Adipose tissue (tissue), 3 donors: Measurements from ENCODE around the gene REV3L. TPM values are rescaled to one million over a fixed set of nuclear protein-coding genes. Genes with fewer than 3 reads are reported as not detected.
"Not testable (repeated sequence)": the region's sequence is repeated elsewhere in the genome, so short reads cannot be mapped to it uniquely, and the experiment has no call there.

Experiments
- H3K27ac ChIP-seq: one replicate; pipeline ENCODE4 v1.5.1; 2013; ENCODE audit warnings: low read depth, low read length
- WGBS, 3 donors: extraction: QIAGEN DNeasy Blood & Tissue Kit; methylation state at CpG; one replicate each; pipeline ENCODE4 v1.1.7; 2013; 5-methylcytosine and 5-hydroxymethylcytosine counted together
- polyA plus RNA-seq, 3 donors: library from polyadenylated mRNA; stranded (reverse); fragments of 200-250 nt; gene quantifications; one replicate each; pipeline ENCODE4 v1.2.3, GENCODE V29; 2013
- donor health status: healthy with polysubstance abuse.
- donor health status: Bipolar disorder and iron deficiency.
- donor health status: healthy.

REV3L gene
- polyA plus RNA-seq, 3 donors, result 5.1 to 21.7 (median 16.4) TPM

DNA sequence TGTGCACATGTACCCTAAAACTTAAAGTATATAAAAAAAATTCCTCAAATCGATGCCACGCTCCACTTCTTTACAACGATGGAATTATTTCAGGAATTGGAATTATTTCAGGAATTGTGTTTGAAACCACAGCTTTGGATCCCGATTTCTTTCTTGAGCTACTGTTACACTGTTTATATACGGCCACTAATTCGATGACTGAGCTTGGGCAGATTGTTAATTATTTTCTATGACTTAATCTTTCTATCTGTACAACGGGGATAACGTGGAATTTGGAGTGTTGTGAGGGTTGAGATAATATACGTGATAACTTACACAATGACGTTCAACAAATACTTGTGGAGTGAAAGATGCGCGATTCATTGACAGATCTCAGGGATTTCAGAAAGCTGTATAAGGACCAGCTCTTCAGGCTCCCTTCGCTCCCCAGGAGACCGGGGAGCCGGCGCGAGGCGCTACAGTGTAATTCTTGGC lies 224.4 kb downstream of the REV3L start:
- WGBS, 3 donors, result 12 to 18% (median 16%) methylated on average over 18 of the region's 18 CpGs
- no peak overlapping the region for H3K27ac ChIP-seq

- H3K27ac ChIP-seq, result no peak overlapping the region
- WGBS, 3 donors, result 91 to 94% (median 93%) methylated on average over 13 of the region's 13 CpGs
Observed at GRCh38 chr6:111258010-111258409, 225.0 kb downstream of the REV3L start.

- H3K27ac ChIP-seq, result no peak overlapping the region
Observed at GRCh38 chr6:111256646-111257045, 226.4 kb downstream of the REV3L start.

- 5 to 73% (median 32%) methylated on average over 2 of the region's 2 CpGs for WGBS, 3 donors
- H3K27ac ChIP-seq, result not testable (repeated sequence)
Observed at GRCh38 chr6:111255838-111256237, 227.2 kb downstream of the REV3L start.

GRCh38 chr6:111254779-111255166 lies 228.2 kb downstream of the REV3L start:
- no peak overlapping the region for H3K27ac ChIP-seq
- WGBS, 3 donors, result 90 to 94% (median 90%) methylated on average over 6 of the region's 6 CpGs

DNA sequence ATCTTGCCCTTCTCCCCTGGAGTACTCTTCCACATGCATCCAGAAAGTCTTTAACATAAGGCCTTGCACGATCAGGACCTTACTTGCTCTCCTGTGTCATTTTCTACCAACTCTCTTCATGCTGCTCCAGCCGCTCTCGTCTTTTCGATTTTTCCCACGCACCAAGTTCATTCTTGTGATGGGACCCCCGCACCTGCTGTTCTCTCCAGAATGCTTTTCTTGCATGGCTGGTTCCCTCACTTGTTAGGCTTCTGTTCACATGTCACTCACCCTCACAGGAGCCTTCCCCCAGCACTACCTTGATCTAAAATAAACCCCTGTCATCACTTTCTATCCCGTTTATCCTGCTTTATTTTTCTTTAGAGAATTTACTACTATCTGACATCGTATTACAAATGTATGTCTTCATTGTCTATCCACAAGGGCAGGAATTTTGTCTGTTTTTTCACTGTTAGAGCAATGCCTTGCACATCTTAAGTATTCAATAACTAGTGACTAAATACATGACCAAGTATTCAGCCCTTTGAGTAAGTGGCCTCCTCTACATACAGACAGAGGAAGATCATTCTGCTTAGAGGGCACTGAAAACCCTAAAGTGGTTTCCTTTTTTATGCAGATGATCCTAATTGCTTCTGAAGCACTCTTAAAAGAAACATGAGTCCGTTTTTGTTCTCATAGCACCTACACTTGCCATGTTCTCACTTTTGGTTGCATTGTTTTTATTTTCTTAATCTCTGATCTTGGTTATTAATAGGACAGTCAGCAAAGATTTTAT lies 228.8 kb downstream of the REV3L start:
- no peak overlapping the region for H3K27ac ChIP-seq
- 75 to 82% (median 80%) methylated on average over 9 of the region's 9 CpGs for WGBS, 3 donors

GRCh38 chr6:111252726-111253125 lies 230.3 kb downstream of the REV3L start:
- WGBS, 3 donors, result 81 to 91% (median 86%) methylated on average over 3 of the region's 3 CpGs
- no peak overlapping the region for H3K27ac ChIP-seq

DNA sequence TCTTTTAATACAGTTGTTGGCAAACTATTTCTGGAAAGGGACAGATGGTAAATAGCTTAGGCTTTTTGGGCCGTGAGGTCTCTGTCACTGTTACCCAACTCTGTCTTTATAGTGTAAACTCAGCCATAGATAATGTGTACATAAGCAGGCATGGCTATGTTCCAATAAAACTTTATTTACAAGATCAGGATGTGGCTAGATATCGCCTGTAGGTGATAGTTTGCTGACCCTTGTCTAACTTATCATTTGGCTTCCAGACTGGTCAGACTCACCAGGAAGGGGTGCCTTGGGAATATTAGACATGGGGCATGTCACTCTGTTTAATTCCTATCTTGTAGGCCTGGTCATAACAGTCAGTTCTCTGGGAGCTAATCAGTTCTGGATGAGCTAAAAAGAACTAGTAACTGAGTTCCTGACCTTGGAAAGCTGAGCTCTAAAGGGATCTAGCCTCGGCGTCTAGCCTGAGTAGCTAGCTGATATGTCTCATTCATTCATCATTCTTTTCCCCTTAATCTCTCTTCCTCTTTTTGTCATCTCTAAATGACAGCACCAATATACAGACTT lies 232.1 kb downstream of the REV3L start:
- no peak overlapping the region for H3K27ac ChIP-seq
- 54 to 65% (median 62%) methylated on average over 4 of the region's 4 CpGs for WGBS, 3 donors

Other genes with a start within 250 kb of the REV3L start
- 10 to 100 TPM; 21.9 to 46.5 (median 26.3) TPM for gene TRAF3IP2, start 122.7 kb upstream of the REV3L start, polyA plus RNA-seq